Measurements from ENCODE around the gene ZNF3. TPM values are rescaled to one million over a fixed set of nuclear protein-coding genes. Genes with fewer than 3 reads are reported as not detected.

The ZNF3 gene
- total and polyA plus RNA-seq, 7 donors = 11.2 to 26.4 (median 17.1) TPM

Other genes with a start within 250 kb of the ZNF3 start
- gene OR2AE1, start 204.7 kb downstream of the ZNF3 start, total RNA-seq = not detected
- under 1 TPM in 2 of 3 donors, not detected in 1; 0.05 to 0.17 TPM for gene OR2AE1, start 204.7 kb downstream of the ZNF3 start, polyA plus RNA-seq
- 1 to 10 TPM; 4.4 to 8.9 (median 6.1) TPM for gene TRIM4, start 162.2 kb downstream of the ZNF3 start, total RNA-seq
- 1 to 10 TPM; 2.6 to 8.8 (median 4.3) TPM for gene TRIM4, start 162.2 kb downstream of the ZNF3 start, polyA plus RNA-seq
- gene GJC3, start 152.1 kb downstream of the ZNF3 start, total RNA-seq = under 1 TPM in 1 of 4 donors, not detected in 3; 0.34 TPM
- under 1 TPM; 0.08 to 0.52 (median 0.08) TPM for gene GJC3, start 152.1 kb downstream of the ZNF3 start, polyA plus RNA-seq
- under 1 TPM; 0.49 to 0.82 (median 0.59) TPM for gene AZGP1, start 105.7 kb downstream of the ZNF3 start, total RNA-seq
- gene AZGP1, start 105.7 kb downstream of the ZNF3 start, polyA plus RNA-seq = 1 to 10 TPM in 2 of 3 donors, under 1 TPM in 1; 0.73 to 2.4 (median 1.6) TPM
- gene ZKSCAN1, start 66.1 kb downstream of the ZNF3 start, total RNA-seq = 10 to 100 TPM; 38.5 to 40.2 (median 38.9) TPM
- 10 to 100 TPM in 1 of 3 donors, 1 to 10 TPM in 2; 5.7 to 15.8 (median 8.8) TPM for gene ZKSCAN1, start 66.1 kb downstream of the ZNF3 start, polyA plus RNA-seq
- gene ZSCAN21, start 31.9 kb downstream of the ZNF3 start, total RNA-seq = 10 to 100 TPM in 3 of 4 donors, 1 to 10 TPM in 1; 9.9 to 20.3 (median 11.7) TPM
- gene ZSCAN21, start 31.9 kb downstream of the ZNF3 start, polyA plus RNA-seq = 10 to 100 TPM in 2 of 3 donors, 1 to 10 TPM in 1; 6.8 to 25.6 (median 16.2) TPM
- 100 to 1,000 TPM in 3 of 4 donors, 10 to 100 TPM in 1; 82.9 to 130 (median 111) TPM for gene COPS6, start 7.2 kb upstream of the ZNF3 start, total RNA-seq
- gene COPS6, start 7.2 kb upstream of the ZNF3 start, polyA plus RNA-seq = 100 to 1,000 TPM; 104 to 145 (median 126) TPM
- gene MCM7, start 19.7 kb upstream of the ZNF3 start, total RNA-seq = 10 to 100 TPM; 24.6 to 34.0 (median 30.6) TPM
- gene MCM7, start 19.7 kb upstream of the ZNF3 start, polyA plus RNA-seq = 10 to 100 TPM; 33.3 to 40.6 (median 33.8) TPM
- 10 to 100 TPM in 2 of 4 donors, 1 to 10 TPM in 2; 8.8 to 12.9 (median 10.8) TPM for gene AP4M1, start 19.9 kb upstream of the ZNF3 start, total RNA-seq
- gene AP4M1, start 19.9 kb upstream of the ZNF3 start, polyA plus RNA-seq = 10 to 100 TPM; 10.9 to 19.2 (median 14.5) TPM
- 10 to 100 TPM; 26.8 to 40.5 (median 31.7) TPM for gene TAF6, start 37.6 kb upstream of the ZNF3 start, total RNA-seq
- gene TAF6, start 37.6 kb upstream of the ZNF3 start, polyA plus RNA-seq = 10 to 100 TPM; 31.4 to 58.4 (median 34.8) TPM
- gene CNPY4, start 37.9 kb upstream of the ZNF3 start, total RNA-seq = 1 to 10 TPM; 2.2 to 3.9 (median 2.5) TPM
- 1 to 10 TPM; 2.9 to 7.0 (median 4.4) TPM for gene CNPY4, start 37.9 kb upstream of the ZNF3 start, polyA plus RNA-seq
- 1 to 10 TPM in 3 of 4 donors, under 1 TPM in 1; 0.91 to 2.6 (median 1.7) TPM for gene MBLAC1, start 45.2 kb upstream of the ZNF3 start, total RNA-seq
- gene MBLAC1, start 45.2 kb upstream of the ZNF3 start, polyA plus RNA-seq = 1 to 10 TPM; 1.8 to 3.8 (median 2.7) TPM
- gene LAMTOR4, start 67.2 kb upstream of the ZNF3 start, total RNA-seq = 10 to 100 TPM; 48.7 to 74.6 (median 68.1) TPM
- gene LAMTOR4, start 67.2 kb upstream of the ZNF3 start, polyA plus RNA-seq = 100 to 1,000 TPM; 118 to 141 (median 140) TPM
- gene TRAPPC14, start 77.0 kb upstream of the ZNF3 start, total RNA-seq = 10 to 100 TPM in 1 of 4 donors, 1 to 10 TPM in 3; 4.1 to 14.2 (median 7.4) TPM
- 10 to 100 TPM in 1 of 3 donors, 1 to 10 TPM in 2; 5.2 to 13.1 (median 9.8) TPM for gene TRAPPC14, start 77.0 kb upstream of the ZNF3 start, polyA plus RNA-seq
- 1 to 10 TPM in 2 of 4 donors, under 1 TPM in 2; 0.23 to 3.8 (median 0.95) TPM for gene GAL3ST4, start 86.9 kb upstream of the ZNF3 start, total RNA-seq
- under 1 TPM; 0.45 to 0.57 (median 0.52) TPM for gene GAL3ST4, start 86.9 kb upstream of the ZNF3 start, polyA plus RNA-seq
- gene GPC2, start 95.7 kb upstream of the ZNF3 start, total RNA-seq = under 1 TPM; 0.16 to 0.77 (median 0.36) TPM
- gene GPC2, start 95.7 kb upstream of the ZNF3 start, polyA plus RNA-seq = under 1 TPM; 0.30 to 0.38 (median 0.33) TPM
- gene STAG3, start 96.2 kb upstream of the ZNF3 start, total RNA-seq = under 1 TPM; 0.25 to 0.82 (median 0.47) TPM
- under 1 TPM; 0.18 to 0.86 (median 0.51) TPM for gene STAG3, start 96.2 kb upstream of the ZNF3 start, polyA plus RNA-seq
- gene PVRIG, start 138.2 kb upstream of the ZNF3 start, total RNA-seq = under 1 TPM in 1 of 4 donors, not detected in 3; 0.61 TPM
- gene PVRIG, start 138.2 kb upstream of the ZNF3 start, polyA plus RNA-seq = under 1 TPM; 0.05 to 0.14 (median 0.06) TPM
- not detected for gene SPDYE3, start 226.0 kb upstream of the ZNF3 start, total RNA-seq
- under 1 TPM in 2 of 3 donors, not detected in 1; 0.09 to 0.19 TPM for gene SPDYE3, start 226.0 kb upstream of the ZNF3 start, polyA plus RNA-seq

All from psoas muscle (tissue), 7 donors.